Spinal cord (tissue), 10 donors: ENCODE data around the gene MEGF10. TPM values are rescaled to one million over a fixed set of nuclear protein-coding genes. Genes with fewer than 3 reads are reported as not detected.

Experiments used
- DNase-seq, 6 donors: peaks; one replicate each; pipeline versions ENCODE4 v3.0.0 to v3.0.0-alpha.2; 2013 to 2015; ENCODE audit warnings: low spot score in 6 of 6, low read depth in 4 of 6
- H3K27ac ChIP-seq: one replicate; pipeline ENCODE4 v1.5.1; 2013; ENCODE audit warnings: low read depth, low read length, control low read depth
- H3K27me3 ChIP-seq: one replicate; pipeline ENCODE4 v1.6.1; 2013; ENCODE audit warnings: low read length; ENCODE audit not compliant: control insufficient read depth, insufficient read depth
- H3K36me3 ChIP-seq: one replicate; pipeline ENCODE4 v1.6.1; 2013; ENCODE audit warnings: low read length; ENCODE audit not compliant: control insufficient read depth, insufficient read depth
- H3K4me1 ChIP-seq: one replicate; pipeline ENCODE4 v1.6.1; 2013; ENCODE audit warnings: low read length; ENCODE audit not compliant: control insufficient read depth, insufficient read depth
- H3K4me3 ChIP-seq: one replicate; pipeline ENCODE4 v1.5.1; 2013; ENCODE audit warnings: low read depth, low read length, control low read depth
- H3K9me3 ChIP-seq: one replicate; pipeline ENCODE4 v1.6.1; 2013; ENCODE audit warnings: low read length; ENCODE audit not compliant: control insufficient read depth, insufficient read depth
- WGBS: methylation state at CpG from one replicate; pipeline ENCODE4 v1.1.5; 2013; ENCODE audit warnings: missing lambda C conversion rate; ENCODE audit not compliant: insufficient coverage; 5-methylcytosine and 5-hydroxymethylcytosine counted together
- polyA plus RNA-seq, 2 donors: library from polyadenylated mRNA; unstranded; fragments of 120-200 nt; gene quantifications; one replicate each; pipeline ENCODE4 v1.2.1, GENCODE V29; 2013; ENCODE audit not compliant: insufficient read length in 2 of 2
- total RNA-seq, 2 donors: library from RNA; depleted of rRNA in 1 of 2; stranded (reverse); fragments of 120-200 nt in 1 of 2; fragments of >200 nt in 1 of 2; gene quantifications; one replicate each; pipeline versions ENCODE4 v1.2.3 to v1.2.4, GENCODE V29; 2013 to 2014
- donor health status: healthy.

MEGF10 gene
- total and polyA plus RNA-seq, 4 donors = 18.5 to 31.2 (median 29.2) TPM

DNA sequence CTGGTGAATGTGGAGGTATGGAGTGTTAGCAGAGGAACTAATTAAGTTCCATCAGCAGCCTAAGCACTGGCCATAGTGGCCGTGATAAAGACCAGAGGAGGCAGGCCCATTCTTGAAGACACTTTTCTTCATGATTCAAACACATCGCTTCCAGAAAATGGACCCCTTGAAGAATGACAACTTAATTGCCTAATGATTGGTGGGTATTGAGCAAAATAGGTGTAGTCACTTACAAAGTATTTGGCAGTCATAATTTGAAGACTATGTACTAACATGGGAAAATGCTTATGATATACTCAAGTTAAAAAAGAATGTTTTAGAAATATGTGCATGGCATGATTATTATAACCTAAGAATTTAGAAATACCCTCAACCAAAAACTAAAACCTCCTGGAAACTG, 44.8 kb downstream of the MEGF10 start:
- H3K36me3 ChIP-seq = no peaks in the 10 kb centered on the region
- no peaks in the 10 kb centered on the region for H3K4me1 ChIP-seq
- H3K27me3 ChIP-seq = no peaks in the 10 kb centered on the region
- H3K4me3 ChIP-seq = no peak overlapping the region
- no peaks in the 10 kb centered on the region for H3K9me3 ChIP-seq
- WGBS = 80% methylated on average over 1 of the region's 2 CpGs
- DNase-seq = no peak
- no peak overlapping the region for H3K27ac ChIP-seq

DNA sequence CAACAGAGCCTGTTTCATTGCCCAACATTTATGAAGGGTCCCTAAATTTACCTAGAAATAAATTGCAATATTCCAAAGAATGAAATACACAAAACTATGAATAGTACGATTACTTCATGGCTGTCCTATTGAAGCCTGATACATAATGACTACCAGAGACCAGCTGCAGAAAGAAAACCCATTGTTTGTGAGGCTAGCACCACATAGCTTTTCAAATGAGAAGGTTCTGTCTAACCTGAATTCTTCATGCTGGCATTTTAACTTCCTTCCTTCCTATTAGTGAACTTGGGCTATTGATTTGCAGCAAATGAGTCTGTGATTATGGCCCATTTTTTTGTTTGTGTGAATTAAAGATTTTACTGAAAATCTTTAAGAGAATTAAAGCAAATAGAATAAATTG, 47.3 kb downstream of the MEGF10 start:
- no peak for DNase-seq
- Histone ChIP-seq H3K4me3 (no peak overlapping the region), H3K4me1 (no peaks in the 10 kb centered on the region), H3K9me3 (no peaks in the 10 kb centered on the region), H3K27me3 (no peaks in the 10 kb centered on the region), H3K36me3 (no peaks in the 10 kb centered on the region), H3K27ac (no peak overlapping the region)
- WGBS = no CpG with 5 or more reads among the region's 1 CpG

DNA sequence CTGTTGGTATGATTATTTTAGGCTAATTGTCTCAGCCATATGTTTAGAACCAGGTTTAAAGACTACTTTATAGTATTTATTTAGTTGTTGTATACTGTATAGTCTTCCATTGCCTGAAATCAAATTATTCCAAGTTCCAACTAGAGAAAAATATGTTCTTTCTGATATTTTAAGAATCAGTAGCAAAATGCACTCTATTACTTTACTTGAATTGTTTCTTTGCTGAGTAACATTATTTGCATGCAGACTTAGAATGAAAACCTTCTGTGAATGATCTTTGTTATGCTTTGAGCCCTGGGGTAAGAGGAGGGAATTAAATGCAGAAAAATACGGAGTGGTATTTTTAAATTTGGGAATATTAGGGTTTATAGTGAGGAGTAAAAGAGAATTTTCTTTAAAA, 47.9 kb downstream of the MEGF10 start:
- no peak overlapping the region for H3K4me3 ChIP-seq
- H3K27ac ChIP-seq = no peak overlapping the region
- WGBS = 100% methylated on average over 1 of the region's 1 CpG

GRCh38 chr5:127340606-127341005, 50.0 kb downstream of the MEGF10 start:
- no peaks in the 10 kb centered on the region for H3K36me3 ChIP-seq

More for the DNA sequence above, 47.9 kb downstream of the MEGF10 start:
- Histone ChIP-seq H3K27me3 (no peaks in the 10 kb centered on the region), H3K4me1 (no peaks in the 10 kb centered on the region), H3K9me3 (no peaks in the 10 kb centered on the region), H3K36me3 (no peaks in the 10 kb centered on the region)
- peak in 1 of 6 donors; percentile 38 for DNase-seq

GRCh38 chr5:127342364-127342763, 51.8 kb downstream of the MEGF10 start:
- H3K4me1 ChIP-seq = no peaks in the 10 kb centered on the region

More at GRCh38 chr5:127340606-127341005, 50.0 kb downstream of the MEGF10 start:
- no peaks in the 10 kb centered on the region for H3K4me1 ChIP-seq
- no peak overlapping the region for H3K4me3 ChIP-seq
- H3K27ac ChIP-seq = no peak overlapping the region
- DNase-seq = no peak
- WGBS = 100% methylated on average over 3 of the region's 4 CpGs
- H3K27me3 ChIP-seq = no peaks in the 10 kb centered on the region
- H3K9me3 ChIP-seq = no peaks in the 10 kb centered on the region

GRCh38 chr5:127343313-127343712, 52.7 kb downstream of the MEGF10 start:
- H3K36me3 ChIP-seq = no peaks in the 10 kb centered on the region
- H3K4me1 ChIP-seq = no peaks in the 10 kb centered on the region
- no peaks in the 10 kb centered on the region for H3K27me3 ChIP-seq
- no peaks in the 10 kb centered on the region for H3K9me3 ChIP-seq
- no CpG with 5 or more reads among the region's 3 CpGs for WGBS
- no peak for DNase-seq
- no peak overlapping the region for H3K4me3 ChIP-seq
- no peak overlapping the region for H3K27ac ChIP-seq

More at GRCh38 chr5:127342364-127342763, 51.8 kb downstream of the MEGF10 start:
- H3K36me3 ChIP-seq = no peaks in the 10 kb centered on the region
- whole genome bisulfite sequencing = 56% methylated on average over 2 of the region's 3 CpGs
- no peak overlapping the region for H3K4me3 ChIP-seq
- H3K27me3 ChIP-seq = no peaks in the 10 kb centered on the region
- no peak for DNase-seq
- H3K27ac ChIP-seq = no peak overlapping the region
- H3K9me3 ChIP-seq = no peaks in the 10 kb centered on the region

- Histone ChIP-seq H3K27ac (no peak overlapping the region), H3K9me3 (no peaks in the 10 kb centered on the region), H3K27me3 (no peaks in the 10 kb centered on the region), H3K4me3 (no peak overlapping the region), H3K36me3 (no peaks in the 10 kb centered on the region), H3K4me1 (no peaks in the 10 kb centered on the region)
- no CpG with 5 or more reads among the region's 1 CpG for WGBS
- no peak for DNase-seq
These were observed 53.3 kb downstream of the MEGF10 start for GRCh38 chr5:127343866-127344265.

DNA sequence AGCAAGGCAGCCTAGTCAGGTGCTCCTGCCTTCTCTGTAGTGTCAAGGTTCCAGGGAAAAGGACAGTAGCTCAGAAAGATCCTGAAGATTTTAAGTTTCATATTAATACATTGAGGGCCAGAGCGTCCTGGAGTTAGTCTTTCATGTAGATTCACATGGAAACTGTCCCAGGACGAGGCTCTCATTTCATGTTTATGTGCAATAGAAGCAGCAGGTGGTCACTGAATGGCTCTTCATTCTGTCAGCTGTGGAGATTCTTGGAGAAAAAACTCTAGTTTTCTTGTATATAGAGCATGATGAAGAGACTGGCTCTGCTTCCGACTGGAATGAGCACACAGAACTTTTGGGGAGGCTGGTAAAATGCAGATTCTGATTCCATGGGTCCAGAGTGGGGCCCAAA, 54.3 kb downstream of the MEGF10 start:
- DNase-seq = no peak
- WGBS = 82% methylated on average over 3 of the region's 3 CpGs
- H3K36me3 ChIP-seq = no peaks in the 10 kb centered on the region
- no peak overlapping the region for H3K27ac ChIP-seq
- no peaks in the 10 kb centered on the region for H3K9me3 ChIP-seq
- H3K4me3 ChIP-seq = no peak overlapping the region
- no peaks in the 10 kb centered on the region for H3K27me3 ChIP-seq
- H3K4me1 ChIP-seq = no peaks in the 10 kb centered on the region

DNA sequence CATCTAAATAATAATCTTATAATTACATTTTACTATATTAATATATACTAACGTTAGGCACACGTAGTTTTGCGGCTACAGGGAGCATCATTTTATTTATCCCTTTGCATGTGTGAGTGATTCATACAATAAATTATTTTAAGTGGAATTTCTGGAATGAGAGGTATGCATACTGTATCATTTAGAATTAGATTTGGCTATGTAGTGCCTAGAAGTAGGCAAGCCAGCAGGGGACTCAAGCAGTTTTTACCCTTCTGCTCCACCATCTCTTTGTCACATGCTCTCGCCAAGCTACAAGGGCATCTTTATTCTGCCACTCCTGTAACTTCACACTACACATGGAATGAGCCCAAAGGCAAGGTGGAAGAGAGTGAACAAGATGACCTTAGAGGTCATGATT, 60.8 kb downstream of the MEGF10 start:
- DNase-seq = no peak
- Histone ChIP-seq H3K27me3 (no peaks in the 10 kb centered on the region), H3K27ac (no peak overlapping the region), H3K4me3 (no peak overlapping the region), H3K36me3 (no peaks in the 10 kb centered on the region), H3K4me1 (peaks cover 8% of the 10 kb centered on the region), H3K9me3 (no peaks in the 10 kb centered on the region)
- no CpG with 5 or more reads among the region's 4 CpGs for WGBS

DNA sequence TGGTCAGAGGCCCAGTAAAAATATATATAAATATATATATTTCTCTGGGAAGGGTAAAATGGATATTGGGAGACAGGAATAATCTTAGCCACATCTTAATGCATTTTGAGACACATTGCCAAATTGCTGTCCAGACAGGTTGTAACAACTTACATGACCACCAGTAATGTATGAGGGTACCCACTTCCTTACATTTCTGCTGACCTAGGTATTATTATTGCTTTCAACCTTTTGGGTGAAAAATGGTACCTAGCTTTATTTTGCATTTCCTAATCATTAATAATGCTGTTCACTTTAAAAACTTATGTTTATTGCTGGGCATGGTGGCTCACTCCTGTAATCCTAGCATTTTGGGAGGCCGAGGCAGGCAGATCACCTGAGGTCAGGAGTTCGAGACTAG, 61.5 kb downstream of the MEGF10 start:
- no peaks in the 10 kb centered on the region for H3K36me3 ChIP-seq
- no peaks in the 10 kb centered on the region for H3K9me3 ChIP-seq
- DNase-seq = no peak
- 100% methylated on average over 2 of the region's 2 CpGs for WGBS
- H3K4me3 ChIP-seq = no peak overlapping the region
- H3K27ac ChIP-seq = no peak overlapping the region
- H3K4me1 ChIP-seq = peaks cover 8% of the 10 kb centered on the region
- H3K27me3 ChIP-seq = no peaks in the 10 kb centered on the region
